K562 (cell line): ENCODE results near the gene RIT2. TPM values are rescaled to one million over a fixed set of nuclear protein-coding genes. Genes with fewer than 3 reads are reported as not detected.

Source experiments
- ATF2 ChIP-seq: sonication (generic); formaldehyde crosslinking; IDR thresholded peaks from 2 replicates; pipeline ENCODE4 v1.8.1; 2022; ENCODE audit warnings: missing genetic modification reagents
- HBP1 ChIP-seq: fragments of 450-650 bp; formaldehyde crosslinking; IDR thresholded peaks from 2 replicates; pipeline ENCODE4 v1.4.0; 2022; ENCODE audit warnings: missing genetic modification characterization
- ZNF609 ChIP-seq: sonication (generic); formaldehyde crosslinking; IDR thresholded peaks from 2 replicates; pipeline ENCODE4 v1.8.1; 2023; ENCODE audit warnings: missing genetic modification reagents, mild to moderate bottlenecking, borderline replicate concordance
- polyA plus RNA-seq, 8 experiments: library from polyadenylated mRNA; depleted of rRNA in 4 of 8; stranded (reverse) in 5 of 8; unstranded in 3 of 8; fragments of >200 nt; fragmentation: Nextera tagmentation in 2 of 8; fragmentation: Illumina TruSeq in 1 of 8; extraction: Ambion mirVana in 2 of 8; extraction: Trizol in 1 of 8; gene quantifications; 2 replicates each; pipeline versions ENCODE4 v1.2.1 to v1.2.3, GENCODE V29; 2011 to 2014; ENCODE audit warnings: inconsistent platforms in 1 of 8, missing spikeins in 1 of 8
- total RNA-seq, 7 experiments: library from RNA; depleted of rRNA in 6 of 7; stranded (reverse); fragments of >200 nt in 6 of 7; fragmentation: Illumina TruSeq in 2 of 7; extraction: Trizol in 2 of 7; gene quantifications; 2 replicates each; pipeline versions ENCODE4 v1.2.1 to v1.2.3, GENCODE V29; 2011 to 2021; ENCODE audit warnings: low replicate concordance in 1 of 7

RIT2 gene
- total and polyA plus RNA-seq, 9 of the 15 experiments (the other 6 are each of a cell fraction or from before 2014, with no cell fraction given), result not detected

- TF ChIP-seq HBP1 (CRISPR knock-in tag), result no peak
- TF ChIP-seq ZNF609 (CRISPR knock-in tag), result no peak
- no peak for TF ChIP-seq ATF2 (CRISPR knock-in tag)
- TF ChIP-seq, all 486 proteins: peak for 0
Observed at GRCh38 chr18:42707080-42707479, 408.4 kb downstream of the RIT2 start (continued).
